GM19023 (cell line): ENCODE data around the gene CCDC61.

Source experiments
- ATAC-seq: cut with Tn5 transposase; IDR thresholded peaks from one replicate; pipeline ENCODE4 v1.9.1; 2021; ENCODE audit warnings: mild to moderate bottlenecking, moderate library complexity; ENCODE audit not compliant: unreplicated experiment

CCDC61 gene

DNA sequence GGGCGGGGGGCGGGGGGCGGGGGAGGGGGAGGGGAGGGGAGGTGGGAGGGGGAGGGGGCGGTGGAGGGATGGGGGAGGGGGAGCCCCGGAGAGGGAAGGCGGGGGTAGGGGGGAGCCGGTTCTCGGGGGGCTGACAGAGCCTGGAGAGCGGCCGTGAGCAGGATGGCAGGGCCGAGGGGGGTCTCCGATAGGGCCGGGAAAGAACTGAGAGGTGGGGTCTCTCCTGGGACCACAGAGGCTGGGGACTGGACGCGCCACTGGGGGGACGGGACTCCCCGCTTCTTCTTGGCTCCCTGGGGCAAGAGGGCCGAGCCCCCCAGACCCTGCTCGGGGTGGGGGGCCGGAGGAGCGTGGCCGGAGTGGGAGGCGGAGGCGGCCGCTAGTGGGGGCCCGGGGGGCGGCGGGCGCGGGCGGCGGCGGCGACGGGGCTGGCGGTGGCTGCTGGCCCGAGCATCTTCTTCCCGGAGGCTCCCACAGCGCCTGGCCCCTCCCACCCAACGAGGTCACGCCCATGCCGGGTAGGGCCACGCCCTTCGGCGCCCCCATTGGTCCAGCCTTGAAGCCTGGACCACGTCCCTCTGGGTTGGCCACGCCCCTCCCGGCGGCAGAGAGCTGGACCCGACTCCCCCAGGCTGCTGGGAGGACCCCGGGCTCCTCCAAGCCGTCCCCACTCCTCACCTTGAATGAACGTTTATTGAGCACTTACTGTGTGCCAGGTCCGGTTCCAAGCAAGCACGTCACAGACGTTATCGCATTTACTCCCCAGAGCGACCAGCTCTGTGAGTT, 21.5 kb upstream of the CCDC61 start, which contains the start of gene NOVA2:
Gene NOVA2, minus strand, starts transcription at position 313 of the 786 bp plus-strand sequence. CDS start 514 bp downstream, outside the sequence.
- ATAC-seq = no peak

DNA sequence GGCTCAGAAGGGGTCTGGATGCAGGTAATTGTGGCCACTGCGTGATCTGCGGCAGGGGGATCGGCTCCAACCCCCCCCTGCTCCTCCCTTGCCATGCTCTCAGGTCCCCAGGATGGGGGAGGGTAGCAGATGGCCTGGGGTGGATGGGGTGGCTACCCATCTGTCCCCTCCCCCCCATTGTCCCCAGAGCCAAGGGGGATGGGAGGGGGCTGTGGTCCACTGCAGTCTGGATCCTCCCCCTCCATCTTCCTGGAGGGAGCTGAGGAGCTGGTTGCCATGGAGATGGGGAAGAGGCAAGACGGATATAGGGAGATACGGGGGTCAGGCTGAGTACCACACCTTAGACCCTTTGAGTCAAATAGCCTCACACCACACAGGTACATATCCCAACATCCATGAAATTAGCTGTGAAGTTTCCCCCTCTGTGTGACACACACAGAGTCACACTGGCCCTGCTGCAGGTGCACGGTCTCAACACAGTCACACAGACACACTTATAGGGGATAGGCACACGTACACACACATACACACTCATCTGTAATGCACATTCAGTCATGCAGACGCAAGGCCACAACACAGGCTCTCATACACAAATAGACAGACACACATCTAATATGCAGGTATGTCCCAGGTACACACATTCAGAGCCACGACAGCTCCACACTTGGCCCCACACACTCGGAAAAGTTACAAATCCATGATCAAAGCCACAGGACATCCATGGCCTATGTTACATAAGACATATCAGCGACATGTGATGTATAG, 19.8 kb upstream of the CCDC61 start:
- ATAC-seq = no peak

DNA sequence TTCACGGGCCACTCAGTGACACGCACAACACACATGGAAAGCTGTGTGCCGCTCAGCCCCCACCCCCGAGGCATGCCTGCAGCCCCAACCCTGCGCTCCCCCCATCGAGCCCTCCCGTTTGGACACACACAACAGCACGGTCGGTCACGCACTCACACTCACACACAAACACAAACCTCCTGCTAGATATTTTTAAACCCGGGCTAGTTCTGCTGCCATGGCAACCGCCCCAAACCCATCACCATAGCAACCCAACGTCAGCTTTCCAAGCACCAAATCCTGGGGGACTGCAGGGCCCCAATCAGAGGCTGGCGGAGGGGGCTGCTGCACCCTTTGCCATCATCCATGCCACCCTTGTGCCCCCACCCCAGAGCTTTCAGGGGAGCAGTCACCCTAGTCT, 19.1 kb upstream of the CCDC61 start:
- ATAC-seq = no peak

DNA sequence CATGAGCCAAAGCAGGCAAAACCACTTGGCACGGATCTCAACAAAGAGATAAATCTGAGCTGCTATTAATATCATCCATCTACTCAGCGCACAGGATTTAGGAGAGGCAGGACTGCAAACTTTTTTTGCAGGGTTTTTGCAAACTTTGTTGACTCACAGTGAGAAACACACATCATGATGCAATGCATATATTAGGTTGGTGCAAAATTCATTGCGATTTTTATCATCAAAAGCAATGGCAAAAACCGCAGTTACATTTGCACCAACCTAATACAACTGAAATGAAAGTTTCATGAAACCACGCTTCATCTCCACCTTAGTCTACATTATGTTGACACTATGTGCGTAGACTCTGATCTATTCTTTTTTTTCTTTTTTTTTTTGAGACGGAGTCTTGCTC, 17.1 kb upstream of the CCDC61 start:
- no peak for ATAC-seq

DNA sequence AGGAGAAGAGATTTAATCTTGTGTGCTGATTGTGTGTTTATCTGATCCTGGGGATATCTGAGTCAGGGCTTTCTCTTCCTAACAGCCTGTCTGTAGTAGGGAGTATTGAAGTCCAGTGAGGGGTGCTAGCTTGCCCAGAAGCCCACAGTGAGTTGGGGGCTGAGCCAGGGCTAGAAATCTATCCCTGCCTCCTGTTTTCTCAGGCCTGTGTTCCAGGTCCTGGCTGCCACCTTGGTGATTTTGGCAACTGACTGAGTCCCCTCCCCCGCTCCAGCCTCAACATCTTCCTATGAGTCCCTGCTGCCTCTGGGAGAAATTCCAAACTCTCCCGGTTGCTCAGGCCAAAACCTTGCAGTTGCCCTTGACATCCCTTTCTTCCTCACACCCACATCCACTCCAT, 13.9 kb upstream of the CCDC61 start:
- no peak for ATAC-seq

DNA sequence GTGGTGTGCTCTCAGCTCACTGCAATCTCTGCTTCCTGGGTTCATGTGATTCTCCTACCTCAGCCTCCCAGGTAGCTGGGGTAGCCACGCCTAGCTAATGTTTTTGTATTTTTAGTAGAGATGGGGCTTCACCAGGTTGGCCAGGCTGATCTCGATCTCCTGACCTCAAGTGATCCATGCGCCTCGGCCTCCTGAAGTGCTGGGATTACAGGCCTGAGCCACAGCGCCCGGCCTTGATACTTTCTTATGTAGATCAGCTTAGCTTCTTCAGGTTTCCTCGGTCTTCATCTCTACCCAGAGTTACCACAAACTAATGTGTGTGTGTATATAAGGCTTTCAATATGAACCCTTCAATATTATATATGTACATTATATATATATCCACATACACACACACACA, 9.9 kb upstream of the CCDC61 start:
- ATAC-seq = no peak

DNA sequence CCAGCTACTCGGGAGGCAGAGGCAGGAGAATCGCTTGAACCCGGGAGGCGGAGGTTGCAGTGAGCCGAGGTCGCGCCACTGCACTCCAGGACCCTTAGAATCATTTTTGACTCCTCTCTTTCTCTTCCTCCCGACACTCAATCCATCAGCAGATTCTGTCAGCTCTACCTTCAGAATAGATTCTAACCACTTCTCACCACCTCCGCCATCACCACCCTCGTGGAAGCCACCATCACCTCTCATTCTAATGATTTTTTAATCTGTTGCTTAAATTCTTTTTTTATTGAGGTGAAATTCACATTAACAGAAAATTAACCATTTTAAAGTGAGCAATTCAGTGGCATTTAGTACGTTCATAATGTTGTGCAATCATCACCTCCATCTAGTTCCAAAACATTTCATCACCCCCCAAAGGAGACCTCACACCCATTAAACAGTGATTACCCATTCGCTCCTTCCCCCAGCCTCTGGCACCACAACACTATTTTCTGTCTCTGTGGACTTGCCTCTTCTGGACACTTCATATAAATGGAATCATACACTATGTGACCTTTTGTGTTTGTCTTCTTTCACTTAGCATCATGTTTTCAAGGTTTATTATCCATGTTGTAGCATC, 5.0 kb upstream of the CCDC61 start:
- no peak for ATAC-seq

DNA sequence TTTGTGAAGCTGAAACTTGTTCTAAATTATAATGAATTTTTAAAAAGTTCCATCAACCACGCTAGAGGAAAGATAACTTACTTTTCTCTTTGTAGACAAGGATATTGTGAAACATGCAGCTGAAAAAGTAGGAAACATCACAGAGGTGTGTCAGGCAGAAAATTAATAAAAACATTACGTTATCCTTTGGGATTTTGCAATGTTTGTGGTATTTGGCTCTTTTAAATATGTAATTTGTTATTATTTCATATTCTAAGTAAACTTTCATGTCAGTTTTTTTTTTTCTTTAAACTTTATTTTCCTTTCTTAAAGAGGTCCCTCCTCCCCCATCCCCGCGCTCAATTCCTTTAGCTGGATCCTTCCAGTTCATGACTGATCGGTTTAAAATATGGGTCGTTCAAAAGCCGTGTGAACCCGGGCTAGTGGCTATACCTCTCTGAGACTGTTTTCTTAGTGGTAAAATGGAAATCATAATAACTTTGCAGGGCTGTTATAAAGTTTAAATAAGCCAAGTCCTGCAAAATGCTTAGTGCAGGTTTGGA, 740 bp upstream of the CCDC61 start:
- ATAC-seq = no peak

DNA sequence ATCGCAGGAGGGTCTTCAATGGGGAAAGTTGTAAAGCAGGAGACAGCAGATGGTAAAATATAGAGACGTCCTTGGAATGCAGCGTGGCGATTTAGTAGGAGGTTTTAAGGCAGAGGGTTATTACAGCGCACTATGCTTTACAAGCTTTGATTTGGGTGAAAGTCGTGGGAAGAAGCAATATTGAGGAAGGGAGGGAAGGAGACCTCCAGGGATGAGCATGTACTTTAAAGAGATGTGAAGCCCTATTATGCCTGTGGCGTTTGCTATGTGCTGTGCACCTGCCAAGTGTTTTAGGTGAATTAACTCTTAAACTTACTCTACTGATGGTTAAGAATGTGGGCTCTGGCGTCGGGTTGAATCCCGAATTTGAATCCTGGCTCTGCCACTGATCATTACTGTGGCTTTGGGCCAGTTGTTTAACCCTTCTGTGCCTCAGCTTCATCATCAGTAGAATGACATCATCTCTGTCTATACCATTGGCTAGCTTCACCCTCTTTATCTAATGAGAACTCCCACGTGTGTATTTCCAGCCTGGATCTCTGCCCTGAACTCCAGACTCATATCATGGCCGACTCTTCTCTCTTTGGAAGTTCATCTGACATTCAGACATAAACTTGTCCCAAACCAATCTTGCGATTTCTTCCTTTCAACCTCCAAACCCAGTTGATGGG, 583 bp downstream of the CCDC61 start:
- ATAC-seq = no peak

DNA sequence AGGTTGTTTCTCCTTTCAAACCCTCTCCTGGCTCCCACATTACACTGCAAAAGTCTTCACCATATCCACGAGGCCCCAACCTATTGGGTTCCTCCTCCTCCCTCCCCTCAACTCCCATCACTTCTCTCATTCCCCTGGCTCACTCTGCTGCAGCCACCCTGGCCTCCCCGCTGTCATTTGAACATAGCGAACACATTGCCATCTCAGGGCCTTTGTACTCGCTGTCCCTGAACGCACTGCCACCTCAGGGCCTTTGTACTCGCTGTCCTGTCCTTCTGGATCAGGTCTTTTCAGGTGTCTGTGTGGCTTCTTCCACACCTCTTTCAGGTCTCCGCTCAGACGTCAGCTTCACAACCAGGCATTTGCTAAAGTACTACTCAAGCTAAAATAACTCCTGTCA, 1.7 kb downstream of the CCDC61 start:
- no peak for ATAC-seq

DNA sequence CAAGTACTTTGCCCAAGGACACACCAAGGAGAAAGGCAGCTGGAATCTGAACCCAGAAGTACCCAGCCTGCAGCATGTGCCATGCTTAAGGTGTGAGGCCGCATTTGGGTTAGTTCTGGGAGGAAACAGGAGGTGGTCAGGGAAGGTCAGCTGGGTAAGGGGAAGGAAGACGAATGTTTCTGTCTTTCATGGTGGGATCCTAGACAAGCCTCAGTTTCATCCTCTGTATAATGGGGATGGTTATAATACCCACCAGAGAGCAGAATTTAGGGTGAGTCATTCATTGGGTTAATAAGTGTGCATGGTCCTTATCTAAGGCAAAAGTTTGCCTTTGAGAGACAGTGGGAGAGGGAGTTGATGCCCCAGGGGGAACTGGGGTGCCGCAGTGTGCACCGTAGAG, 3.6 kb downstream of the CCDC61 start:
- ATAC-seq = no peak

DNA sequence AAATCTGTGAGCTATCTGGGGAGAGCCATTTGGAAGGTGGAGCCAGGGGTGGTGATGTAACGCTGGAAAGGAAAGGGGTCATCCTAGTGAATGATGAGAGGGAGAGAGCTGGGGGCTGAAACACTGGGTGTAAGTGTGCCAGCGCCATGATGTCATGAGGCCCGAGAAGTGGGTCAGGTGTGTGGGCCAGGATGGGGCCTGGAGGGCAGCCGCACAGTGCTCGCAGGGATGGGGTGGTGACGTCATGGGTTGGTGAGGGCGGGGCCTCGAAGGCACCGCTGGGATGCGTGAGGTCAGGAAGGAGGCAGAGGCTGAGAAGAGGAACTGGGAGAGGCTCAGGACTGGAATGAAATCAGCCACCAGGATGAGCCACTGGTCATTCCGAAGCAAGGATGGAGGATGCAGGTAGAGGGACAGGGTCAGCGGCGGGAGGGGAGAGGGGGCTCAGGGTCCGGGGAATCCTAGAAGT, 4.4 kb downstream of the CCDC61 start:
- no peak for ATAC-seq

DNA sequence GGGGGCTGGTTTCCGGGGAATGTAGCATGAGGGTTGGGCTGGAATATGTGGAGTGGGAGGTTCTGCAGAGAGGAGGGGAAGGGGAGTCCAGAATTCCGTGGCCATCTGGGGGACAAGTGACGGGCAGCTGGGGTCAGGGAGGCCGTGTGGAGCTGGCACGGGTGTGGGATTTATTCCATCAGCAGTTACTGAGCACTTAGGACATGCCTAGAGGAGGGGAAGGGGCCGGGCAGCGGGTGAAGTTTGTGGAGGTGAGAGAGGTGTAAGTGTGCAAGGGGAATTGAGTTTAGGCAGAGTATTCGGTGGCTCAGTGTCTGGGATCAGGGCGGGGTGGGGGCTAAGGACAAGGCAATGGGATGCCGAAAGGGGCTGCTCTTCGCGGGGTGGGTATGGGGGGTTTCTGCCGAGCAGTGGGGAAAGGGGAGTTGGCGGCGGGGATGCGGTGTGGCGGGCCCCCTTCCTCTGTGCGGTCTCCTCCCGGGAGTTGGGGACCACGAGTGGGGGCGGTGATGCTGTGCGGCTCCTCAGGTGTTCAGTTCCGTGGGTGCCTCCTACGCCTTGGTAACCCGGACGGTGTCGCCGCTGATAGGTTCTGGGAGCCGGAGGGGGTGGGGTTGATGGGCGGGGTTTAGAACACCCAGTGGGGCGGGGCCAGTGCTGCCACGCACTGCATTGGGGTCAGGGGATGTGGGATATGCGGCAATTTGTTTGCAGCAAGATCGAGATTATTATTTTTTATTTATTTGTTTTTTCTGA, 5.4 kb downstream of the CCDC61 start:
- ATAC-seq = no peak

DNA sequence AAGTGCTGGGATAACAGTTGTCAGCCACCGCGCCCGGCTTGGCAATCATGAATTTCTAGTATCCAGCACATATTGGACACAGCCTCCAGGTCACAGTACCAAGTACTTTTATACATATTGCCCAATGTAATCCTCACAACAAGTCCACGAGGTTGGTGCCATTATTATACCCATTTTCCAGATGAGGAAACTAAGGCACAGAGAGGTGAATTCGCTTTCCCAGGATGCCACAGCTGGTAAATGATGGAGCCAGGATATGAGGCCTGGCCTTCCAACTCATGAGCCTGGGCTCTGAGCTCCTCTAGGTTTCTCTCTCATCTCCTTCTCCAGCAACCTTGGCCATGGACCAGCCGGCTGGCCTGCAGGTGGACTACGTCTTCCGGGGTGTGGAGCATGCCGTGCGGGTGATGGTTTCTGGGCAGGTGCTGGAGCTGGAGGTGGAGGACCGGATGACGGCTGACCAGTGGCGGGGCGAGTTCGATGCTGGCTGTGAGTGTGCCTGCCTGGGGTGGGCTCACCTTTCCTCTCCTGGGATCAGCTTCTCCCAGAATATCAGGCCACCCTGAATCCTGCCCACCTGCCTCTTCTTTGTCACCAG, 7.5 kb downstream of the CCDC61 start:
- ATAC-seq = no peak

DNA sequence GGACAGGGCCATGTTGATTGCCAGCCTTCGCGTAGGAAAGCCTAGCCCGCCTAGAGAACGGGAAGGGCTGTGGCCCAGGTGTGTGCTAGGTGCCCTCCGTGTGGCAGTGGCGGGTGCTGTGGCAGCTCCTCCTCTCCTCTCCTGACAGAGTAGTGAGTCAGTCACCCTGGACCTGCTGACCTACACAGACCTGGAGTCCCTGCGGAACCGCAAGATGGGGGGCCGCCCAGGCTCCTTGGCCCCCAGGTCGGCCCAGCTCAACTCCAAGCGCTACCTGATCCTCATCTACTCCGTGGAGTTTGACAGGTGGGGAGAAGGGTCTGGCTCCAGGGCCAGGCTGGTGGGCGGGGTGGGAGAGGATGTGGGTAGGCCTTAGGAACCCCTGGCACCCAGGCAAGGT, 11.1 kb downstream of the CCDC61 start:
- no peak for ATAC-seq

DNA sequence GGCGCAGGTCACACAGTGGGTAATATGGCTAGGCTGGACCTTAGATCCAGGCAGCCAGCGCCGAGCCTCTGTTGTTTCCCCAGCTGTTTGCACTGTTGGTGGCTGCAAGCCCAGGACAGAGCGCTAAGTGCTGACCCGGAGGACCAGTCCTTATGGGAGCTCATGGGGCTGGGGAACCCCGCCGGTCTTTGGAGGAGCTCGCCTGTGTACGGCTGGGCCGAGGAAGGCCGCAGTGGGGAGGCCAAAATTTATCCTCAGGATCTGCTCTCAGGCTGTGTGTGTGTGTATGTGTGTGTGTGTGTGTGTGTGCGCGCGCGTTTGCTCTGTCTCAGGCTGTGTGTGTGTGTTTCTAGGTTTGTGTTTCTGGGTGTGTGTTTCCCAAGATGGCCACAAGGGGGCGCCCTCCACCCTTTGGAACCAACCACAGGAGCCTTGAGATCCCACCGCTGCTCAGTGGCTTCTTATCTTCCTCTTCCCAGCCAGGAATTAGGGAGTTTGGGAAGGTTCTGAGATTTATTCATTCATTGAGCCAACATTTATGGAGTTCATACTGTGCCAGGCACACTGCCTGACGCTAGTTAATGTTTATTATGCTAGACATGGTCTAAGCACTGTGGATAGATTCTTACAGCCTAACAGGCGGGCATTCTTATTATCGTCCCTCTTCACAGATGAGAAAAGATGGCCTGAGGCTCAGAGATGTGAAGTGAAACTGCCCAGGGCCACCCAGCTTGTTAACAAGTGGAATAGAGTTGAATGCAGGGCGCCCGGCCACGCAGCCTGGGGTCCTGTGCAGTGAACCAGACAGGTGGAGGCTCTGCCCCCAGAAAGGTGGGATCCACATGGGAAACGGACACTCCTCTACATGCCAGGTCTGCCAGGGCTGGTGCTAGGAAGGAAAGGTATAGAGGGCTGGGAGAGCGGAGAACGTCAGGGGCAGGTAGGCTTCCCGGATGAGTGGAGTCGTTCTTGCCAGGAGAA, 14.6 kb downstream of the CCDC61 start:
- no peak for ATAC-seq

DNA sequence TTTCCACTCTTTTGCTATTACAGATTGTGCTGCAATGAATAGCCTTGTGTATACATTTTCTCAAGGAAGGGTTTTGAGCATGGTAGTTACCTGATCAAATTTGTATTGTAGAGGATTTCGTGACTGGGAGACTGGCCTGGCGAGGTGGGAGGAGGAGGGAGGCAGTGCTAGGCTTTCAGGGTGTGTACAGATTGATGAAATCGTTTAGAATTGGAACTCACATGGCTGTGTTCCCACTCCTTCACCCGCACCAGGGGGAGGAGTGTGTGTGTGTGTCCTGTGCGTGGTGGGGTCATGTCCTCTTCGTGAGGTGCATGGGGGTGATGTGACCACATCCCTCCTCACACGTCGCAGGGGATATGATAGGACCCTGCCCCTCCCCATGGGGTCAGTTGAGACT, 19.3 kb downstream of the CCDC61 start:
- ATAC-seq = no peak

DNA sequence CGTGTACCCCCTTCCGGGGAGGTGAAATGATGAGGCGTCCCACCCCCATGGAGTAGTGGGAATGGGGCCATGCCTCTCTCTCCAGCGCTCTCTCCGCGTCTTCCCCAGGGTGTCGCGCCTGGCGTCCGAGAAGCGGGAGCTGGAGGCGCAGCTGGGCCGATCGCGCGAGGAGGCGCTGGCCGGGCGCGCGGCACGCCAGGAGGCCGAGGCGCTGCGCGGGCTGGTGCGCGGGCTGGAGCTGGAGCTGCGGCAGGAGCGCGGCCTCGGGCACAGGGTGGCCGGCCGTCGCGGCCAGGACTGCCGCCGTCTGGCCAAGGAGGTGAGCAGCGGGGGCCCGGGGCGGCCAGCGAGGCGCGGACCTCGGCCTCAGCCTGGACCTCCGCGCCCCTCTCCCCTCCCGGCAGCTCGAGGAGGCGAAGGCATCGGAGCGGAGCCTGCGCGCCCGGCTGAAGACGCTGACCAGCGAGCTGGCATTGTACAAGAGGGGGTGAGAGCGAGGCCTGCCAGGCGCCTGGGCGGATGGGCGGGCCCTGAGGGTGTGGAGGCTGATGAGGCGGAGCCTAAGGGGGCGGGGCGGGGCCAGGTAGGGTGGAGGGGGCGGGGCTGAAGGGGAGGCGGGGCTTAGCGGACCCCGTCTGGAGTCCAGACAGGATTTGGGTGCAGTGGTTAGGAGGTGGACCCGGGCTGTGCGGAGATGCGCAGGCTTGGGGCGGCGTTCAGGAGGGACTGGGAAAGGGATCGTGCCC, 19.8 kb downstream of the CCDC61 start:
- no peak for ATAC-seq
